H1 (cell line): ENCODE data around the gene BCL2L11. TPM values are rescaled to one million over a fixed set of nuclear protein-coding genes. Genes with fewer than 3 reads are reported as not detected.

Source experiments
- CTCF ChIA-PET: fragments of 300-600 bp; sonication (Branson Sonifier 250); formaldehyde crosslinking; loops from one replicate; lab custom pipeline; 2021; ENCODE audit not compliant: partially characterized antibody; lab: Charles Lee
- POLR2A ChIA-PET: fragments of 300-600 bp; sonication (Branson Sonifier 250); formaldehyde crosslinking; loops from one replicate; lab custom pipeline; 2021; ENCODE audit warnings: inconsistent platforms; ENCODE audit not compliant: partially characterized antibody; lab: Charles Lee
- DNase-seq, 2 experiments: peaks; one replicate each; pipeline versions ENCODE4 v3.0.0 to v3.0.0-alpha.2; 2010 to 2022; ENCODE audit warnings: low spot score in 2 of 2, low read depth in 1 of 2, mixed read lengths in 1 of 2
- FAIRE-seq: peaks from 2 replicates; lab custom pipeline; 2011; peaks lifted over from hg19 to GRCh38; lab: Jason Lieb, UNC
- H2AFZ ChIP-seq: 2 replicates; pipeline ENCODE4 v1.8.1; 2012; ENCODE audit warnings: low read length, inconsistent platforms
- H2AK5ac ChIP-seq: 2 replicates; pipeline ENCODE4 v1.6.1; 2013; ENCODE audit warnings: low read depth, low read length
- H2BK120ac ChIP-seq: replicated peaks from 2 replicates; pipeline ENCODE3; 2013; ENCODE audit warnings: low read depth, low read length, inconsistent platforms
- H2BK12ac ChIP-seq: 2 replicates; pipeline ENCODE4 v1.6.1; 2013; ENCODE audit warnings: low read depth, low read length
- H2BK15ac ChIP-seq: 2 replicates; pipeline ENCODE4 v1.6.1; 2013; ENCODE audit warnings: low read length
- H2BK20ac ChIP-seq: 2 replicates; pipeline ENCODE4 v1.6.1; 2013; ENCODE audit warnings: low read length
- H2BK5ac ChIP-seq: 2 replicates; pipeline ENCODE4 v1.6.1; 2013; ENCODE audit warnings: low read depth, low read length
- H3K14ac ChIP-seq: 2 replicates; pipeline ENCODE4 v1.6.1; 2013; ENCODE audit warnings: inconsistent platforms; ENCODE audit not compliant: insufficient read length
- H3K18ac ChIP-seq: 2 replicates; pipeline ENCODE4 v1.6.1; 2013; ENCODE audit warnings: low read length; ENCODE audit errors: extremely low read depth
- H3K23ac ChIP-seq: 2 replicates; pipeline ENCODE4 v1.6.1; 2013; ENCODE audit warnings: inconsistent platforms; ENCODE audit not compliant: insufficient read length
- H3K23me2 ChIP-seq: 2 replicates; pipeline ENCODE4 v1.6.1; 2013; ENCODE audit warnings: low read depth, low read length
- H3K27ac ChIP-seq: 2 replicates; pipeline ENCODE4 v1.6.1; 2011; ENCODE audit warnings: low read depth, low read length, inconsistent platforms
- H3K27me3 ChIP-seq, 4 experiments: replicated peaks in 1 of 4; 1 replicate in 1 of 4; 2 replicates in 3 of 4; pipeline versions ENCODE4 v1.6.1 to v1.8.1; 2011 to 2013; ENCODE audit warnings: low read length in 3 of 4, mild to moderate bottlenecking in 3 of 4, inconsistent platforms in 2 of 4, mixed read lengths in 2 of 4, moderate library complexity in 1 of 4; ENCODE audit not compliant: control insufficient read depth in 3 of 4, insufficient read depth in 3 of 4; ENCODE audit errors: extremely low read depth in 1 of 4
- H3K36me3 ChIP-seq, 4 experiments: 2 replicates each; pipeline versions ENCODE4 v1.6.1 to v1.8.1; 2011 to 2013; ENCODE audit warnings: mild to moderate bottlenecking in 4 of 4, low read length in 3 of 4, moderate library complexity in 2 of 4, control low read depth in 1 of 4, inconsistent platforms in 1 of 4; ENCODE audit not compliant: insufficient read depth in 4 of 4, control insufficient read depth in 2 of 4
- H3K4ac ChIP-seq: replicated peaks from 2 replicates; pipeline ENCODE3; 2013; ENCODE audit warnings: low read length, low read depth, mixed read lengths, inconsistent platforms; ENCODE audit not compliant: insufficient read length
- H3K4me1 ChIP-seq, 4 experiments: replicated peaks in 1 of 4; 1 replicate in 1 of 4; 2 replicates in 3 of 4; pipeline versions ENCODE4 v1.6.1 to v1.8.1; 2011 to 2013; ENCODE audit warnings: low read length in 3 of 4, inconsistent platforms in 2 of 4, mixed read lengths in 1 of 4; ENCODE audit not compliant: insufficient read depth in 4 of 4, control insufficient read depth in 3 of 4
- H3K4me2 ChIP-seq, 2 experiments: 2 replicates each; pipeline versions ENCODE4 v1.6.1 to v1.8.1; 2011 to 2013; ENCODE audit warnings: low read depth in 2 of 2, low read length in 2 of 2, control low read depth in 1 of 2, inconsistent platforms in 1 of 2, mild to moderate bottlenecking in 1 of 2; ENCODE audit not compliant: insufficient read depth in 1 of 2
- H3K4me3 ChIP-seq, 4 experiments: fragments of 200-600, 300-600 bp in 1 of 4; sonication (generic), shearing (Covaris generic), sonication (Bioruptor Twin) in 1 of 4; 2 replicates each; pipeline versions ENCODE4 v1.5.1 to v1.8.1; 2011 to 2016; ENCODE audit warnings: low read length in 4 of 4, low read depth in 3 of 4, control low read depth in 2 of 4, inconsistent platforms in 2 of 4, mild to moderate bottlenecking in 2 of 4, mixed read lengths in 1 of 4, moderate library complexity in 1 of 4; ENCODE audit not compliant: insufficient read depth in 2 of 4; ENCODE audit errors: extremely low read depth in 1 of 4
- H3K56ac ChIP-seq: replicated peaks from 2 replicates; pipeline ENCODE3; 2013; ENCODE audit warnings: low read depth, mild to moderate bottlenecking, mixed read lengths, low read length, inconsistent platforms; ENCODE audit not compliant: insufficient read length
- H3K79me1 ChIP-seq: 2 replicates; pipeline ENCODE4 v1.6.1; 2013; ENCODE audit warnings: low read depth, low read length, control low read depth
- H3K79me2 ChIP-seq, 2 experiments: 2 replicates each; pipeline versions ENCODE4 v1.6.1 to v1.8.1; 2012 to 2013; ENCODE audit warnings: low read length in 2 of 2, mild to moderate bottlenecking in 2 of 2, inconsistent platforms in 1 of 2; ENCODE audit not compliant: insufficient read depth in 2 of 2, control insufficient read depth in 1 of 2
- H3K9ac ChIP-seq, 4 experiments: replicated peaks in 1 of 4; 1 replicate in 1 of 4; 2 replicates in 3 of 4; pipeline versions ENCODE4 v1.6.1 to v1.8.1; 2011 to 2013; ENCODE audit warnings: low read depth in 3 of 4, low read length in 3 of 4, control low read depth in 2 of 4, mild to moderate bottlenecking in 2 of 4, moderate library complexity in 2 of 4, inconsistent platforms in 1 of 4; ENCODE audit errors: extremely low read depth in 1 of 4
- H3K9me3 ChIP-seq, 2 experiments: 2 replicates each; pipeline versions ENCODE4 v1.6.1 to v1.8.1; 2012 to 2013; ENCODE audit warnings: mild to moderate bottlenecking in 2 of 2, moderate library complexity in 2 of 2, control low read depth in 1 of 2, inconsistent platforms in 1 of 2, low read depth in 1 of 2, low read length in 1 of 2, mixed read lengths in 1 of 2; ENCODE audit not compliant: insufficient read depth in 2 of 2
- H4K20me1 ChIP-seq, 2 experiments: replicated peaks in 1 of 2; 2 replicates each; pipeline versions ENCODE3 to v1.8.1; 2011 to 2013; ENCODE audit warnings: inconsistent platforms in 2 of 2, low read length in 2 of 2, mild to moderate bottlenecking in 1 of 2; ENCODE audit not compliant: insufficient read depth in 2 of 2, control insufficient read depth in 1 of 2
- H4K5ac ChIP-seq: 2 replicates; pipeline ENCODE4 v1.6.1; 2013; ENCODE audit warnings: low read length, low read depth, mixed read lengths, inconsistent platforms; ENCODE audit not compliant: insufficient read length
- H4K8ac ChIP-seq: 2 replicates; pipeline ENCODE4 v1.8.0; 2013; ENCODE audit warnings: mild to moderate bottlenecking, moderate library complexity, low read length, inconsistent platforms; ENCODE audit not compliant: insufficient read depth; ENCODE audit errors: extremely low read depth
- H4K91ac ChIP-seq: replicated peaks from 2 replicates; pipeline ENCODE3; 2013; ENCODE audit warnings: low read length, mixed read lengths, inconsistent platforms; ENCODE audit not compliant: insufficient read length
- ASH2L ChIP-seq: fragments of 200-600, 300-600 bp; sonication (generic); IDR thresholded peaks from one replicate; pipeline ENCODE4 v1.7.1; 2017; ENCODE audit warnings: low read length
- BCL11A ChIP-seq, 2 experiments: IDR thresholded peaks; one replicate each; pipeline ENCODE4 v1.6.1; 2011; ENCODE audit warnings: low read depth in 2 of 2, low read length in 2 of 2, mild to moderate bottlenecking in 2 of 2
- BRCA1 ChIP-seq: IDR thresholded peaks from 2 replicates; pipeline ENCODE4 v1.6.1; 2012; ENCODE audit warnings: low read depth, low read length, improper control_type of control experiment
- CBX8 ChIP-seq: fragments of 300-800, 300-1000 bp; sonication (generic); IDR thresholded peaks from 2 replicates; pipeline ENCODE4 v1.7.1; 2016; ENCODE audit warnings: low read depth, low read length, borderline replicate concordance
- EP300 ChIP-seq, 2 experiments: IDR thresholded peaks; 1 replicate in 1 of 2; 2 replicates in 1 of 2; pipeline ENCODE4 v1.6.1; 2011 to 2012; ENCODE audit warnings: low read depth in 2 of 2, low read length in 2 of 2, mild to moderate bottlenecking in 2 of 2, borderline replicate concordance in 1 of 2, inconsistent platforms in 1 of 2, moderate library complexity in 1 of 2
- JUN ChIP-seq: IDR thresholded peaks from 2 replicates; pipeline ENCODE4 v1.6.1; 2011; ENCODE audit warnings: low read depth, mild to moderate bottlenecking, improper control_type of control experiment, low read length
- KDM1A ChIP-seq: fragments of 200-600, 300-600 bp; sonication (generic); IDR thresholded peaks from 2 replicates; pipeline ENCODE4 v1.7.1; 2016; ENCODE audit warnings: mild to moderate bottlenecking, low read length, borderline replicate concordance
- MAX ChIP-seq: IDR thresholded peaks from 2 replicates; pipeline ENCODE4 v1.6.1; 2012; ENCODE audit warnings: inconsistent platforms
- NANOG ChIP-seq: IDR thresholded peaks from 2 replicates; pipeline ENCODE4 v1.6.1; 2011; ENCODE audit warnings: low read length, low read depth, mild to moderate bottlenecking, inconsistent platforms; ENCODE audit not compliant: insufficient read depth, poor library complexity, severe bottlenecking
- SAP30 ChIP-seq: fragments of 300-600 bp; sonication (generic); IDR thresholded peaks from 2 replicates; pipeline ENCODE4 v1.7.1; 2012; ENCODE audit warnings: low read length, moderate library complexity, mild to moderate bottlenecking, inconsistent platforms; ENCODE audit not compliant: insufficient read depth, insufficient replicate concordance
- SUZ12 ChIP-seq: fragments of 200-600 bp; sonication (generic); IDR thresholded peaks from 2 replicates; pipeline ENCODE4 v1.6.1; 2012; ENCODE audit warnings: mild to moderate bottlenecking, inconsistent platforms, low read length, moderate library complexity, mixed read lengths
- TEAD4 ChIP-seq: IDR thresholded peaks from 2 replicates; pipeline ENCODE4 v1.6.1; 2012; ENCODE audit warnings: low read depth, low read length, inconsistent platforms, mixed read lengths
- YY1 ChIP-seq: IDR thresholded peaks from 2 replicates; pipeline ENCODE4 v1.6.1; 2011; ENCODE audit warnings: low read depth, mild to moderate bottlenecking, low read length
- ZNF274 ChIP-seq: IDR thresholded peaks from 2 replicates; pipeline ENCODE4 v1.7.0; 2012; ENCODE audit warnings: low read length, borderline replicate concordance; ENCODE audit errors: extremely low read depth
- WGBS, 2 experiments: shearing (Covaris generic) in 1 of 2; methylation state at CpG; one replicate each; pipeline versions ENCODE4 v1.1.6 to v1.1.7; 2013 to 2015; ENCODE audit warnings: low lambda C conversion rate in 2 of 2, mixed read lengths in 2 of 2, inconsistent platforms in 1 of 2, low coverage in 1 of 2, missing lambda C conversion rate in 1 of 2; ENCODE audit not compliant: insufficient replicate concordance in 2 of 2, insufficient coverage in 1 of 2, insufficient read length in 1 of 2; ENCODE audit errors: extremely low coverage in 1 of 2, missing lambda C conversion rate in 1 of 2; 5-methylcytosine and 5-hydroxymethylcytosine counted together
- polyA plus RNA-seq, 7 experiments: library from polyadenylated mRNA; depleted of rRNA in 3 of 7; stranded (reverse) in 5 of 7; unstranded in 2 of 7; fragments of >200 nt in 5 of 7; fragments of 200-250 nt in 2 of 7; gene quantifications; 1 replicate in 5 of 7; 2 replicates in 1 of 7; 4 replicates in 1 of 7; pipeline versions ENCODE4 v1.2.1 to v1.2.3, GENCODE V29; 2011 to 2013; ENCODE audit warnings: missing spikeins in 2 of 7, mixed read lengths in 2 of 7
- total RNA-seq: library from RNA; stranded (reverse); fragmentation: NEBNext Ultra II Directional; extraction: Animal tissue kit (Norgen Biotek cat#: 25700); gene quantifications from 2 replicates; pipeline ENCODE4 v1.2.1, GENCODE V29; 2021

Gene BCL2L11
- total and polyA plus RNA-seq, 2 of the 8 experiments (the other 6 are each of a cell fraction or from before 2014, with no cell fraction given), result 7.5 to 22.9 TPM

DNA sequence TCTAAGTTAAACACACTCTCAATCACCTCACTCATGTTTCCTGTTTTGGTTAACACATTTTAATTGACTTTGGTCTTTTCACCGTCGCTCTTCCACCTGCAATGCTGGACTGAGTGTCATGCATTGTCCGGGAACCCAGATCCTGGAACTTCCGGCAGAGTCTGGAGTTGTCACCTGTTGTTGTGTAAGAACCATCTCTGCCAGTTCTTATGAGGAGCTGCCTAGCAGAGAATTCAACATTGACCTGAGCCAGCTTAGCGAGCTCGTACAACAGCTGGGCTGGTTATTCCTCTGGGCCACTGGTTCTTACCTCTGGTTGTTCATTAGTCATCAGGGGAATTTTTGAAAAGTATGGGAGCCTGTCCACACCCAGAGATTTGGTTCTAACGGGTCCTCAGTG lies 75.7 kb downstream of the BCL2L11 start:
- no peak overlapping the region for H3K14ac ChIP-seq
- DNase-seq (peak in 1 of 2 experiments; percentile 6), FAIRE-seq (no peak)
- H3K18ac ChIP-seq, result no peak overlapping the region
- H3K4me2 ChIP-seq, result no peak overlapping the region
- H3K23ac ChIP-seq, result no peak overlapping the region
- H4K5ac ChIP-seq, result no peak overlapping the region
- H3K27me3 ChIP-seq, result no peaks in the 10 kb centered on the region; a peak in 1 of 7 replicates
- H3K4me3 ChIP-seq, result no peak overlapping the region
- no peak overlapping the region for H3K27ac ChIP-seq
- H2BK20ac ChIP-seq, result no peak overlapping the region
- H3K9me3 ChIP-seq, result no peaks in the 10 kb centered on the region
- no peak overlapping the region for H4K8ac ChIP-seq
- no peak overlapping the region for H4K91ac ChIP-seq
- no peaks in the 10 kb centered on the region for H3K79me1 ChIP-seq
- H2BK5ac ChIP-seq, result no peak overlapping the region
- H3K4me1 ChIP-seq, result no peaks in the 10 kb centered on the region; a peak in 1 of 7 replicates
- H3K36me3 ChIP-seq, result no peaks in the 10 kb centered on the region
- H4K20me1 ChIP-seq, result no peaks in the 10 kb centered on the region
- no peak overlapping the region for H3K9ac ChIP-seq
- H2AK5ac ChIP-seq, result no peak overlapping the region
- no peak overlapping the region for H3K56ac ChIP-seq
- no peak overlapping the region for H2BK15ac ChIP-seq
- no peak overlapping the region for H3K4ac ChIP-seq
- H2AFZ ChIP-seq, result no peak overlapping the region
- no peaks in the 10 kb centered on the region for H3K23me2 ChIP-seq
- no peak overlapping the region for H2BK12ac ChIP-seq
- no peaks in the 10 kb centered on the region for H3K79me2 ChIP-seq
- CTCF ChIA-PET, result interaction anchor here (1.1 to 3.8 kb wide), 2 partner anchors 9 kb away, joined by 3 to 28 read pairs; no protein-coding TSS in a partner anchor
- POLR2A ChIA-PET, result no interaction called here
- WGBS, 2 experiments, result 97% methylated on average over 7 of the region's 7 CpGs; no CpG with 5 or more reads in 1 of the 2 experiments
- no peak overlapping the region for H2BK120ac ChIP-seq
- no peak for TF ChIP-seq BRCA1
- no peak for TF ChIP-seq SUZ12
- no peak for TF ChIP-seq EP300 (IDR thresholded peaks at IDR 0.05; ENCODE audit: borderline replicate concordance in 1 of 2, low read depth in 2 of 2, low read length in 2 of 2)
- no peak for TF ChIP-seq MAX
- no peak for TF ChIP-seq ASH2L
- TF ChIP-seq BCL11A (IDR thresholded peaks at IDR 0.05; ENCODE audit: low read depth in 2 of 2, low read length in 2 of 2), result no peak
- TF ChIP-seq JUN, result no peak
- no peak for TF ChIP-seq SAP30
- TF ChIP-seq ZNF274, result no peak
- TF ChIP-seq YY1, result no peak
- TF ChIP-seq CBX8, result no peak
- no peak for TF ChIP-seq TEAD4
- TF ChIP-seq KDM1A, result no peak
- no peak for TF ChIP-seq NANOG
